ENCODE results near the gene GARIN5B. TPM values are rescaled to one million over a fixed set of nuclear protein-coding genes. Genes with fewer than 3 reads are reported as not detected.
"Not testable (repeated sequence)": the region's sequence is repeated elsewhere in the genome, so short reads cannot be mapped to it uniquely, and the experiment has no call there.

The GARIN5B gene
- not detected for total RNA-seq
- long read RNA-seq, result 0 reads

DNA sequence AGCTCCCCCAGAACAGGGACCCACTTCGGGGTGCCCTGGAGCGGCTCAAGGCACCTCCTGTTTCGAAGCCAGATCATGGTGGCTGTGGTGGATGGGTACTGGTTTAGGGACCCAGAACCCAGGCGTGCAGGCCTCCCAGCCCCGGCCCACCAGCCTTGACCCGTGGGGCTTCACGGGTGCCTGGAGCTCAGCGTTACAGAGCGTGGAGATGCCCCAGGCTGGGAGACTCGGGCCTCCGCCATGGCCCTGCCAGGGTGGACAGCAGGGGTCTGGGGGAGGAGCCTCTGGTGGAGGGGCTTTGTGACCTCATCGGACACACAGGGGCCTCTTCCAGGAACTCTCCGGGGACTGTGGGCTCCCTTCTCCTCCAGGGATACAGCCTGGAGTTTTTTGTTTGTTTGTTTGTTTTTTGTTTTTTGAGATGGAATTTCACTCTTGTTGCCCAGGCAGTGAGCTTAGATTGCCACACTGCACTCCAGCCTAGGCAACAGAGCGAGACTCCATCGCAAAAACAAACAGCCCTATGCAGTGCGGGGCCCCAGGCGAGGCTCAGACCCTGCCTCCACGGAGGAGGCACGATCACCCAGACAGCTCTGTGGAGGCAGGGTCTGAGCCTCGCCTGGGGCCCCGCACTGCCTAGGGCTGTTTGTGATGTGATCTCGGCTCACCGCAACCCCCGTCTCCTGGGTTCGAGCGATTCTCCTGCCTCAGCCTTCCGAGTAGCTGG is at the start of gene GARIN5B:
TSS of gene GARIN5B (minus strand) at position 271 of the 727 bp plus-strand sequence. CDS start at position 77, 194 bp downstream.
- ATAC-seq (no peak), DNase-seq (no peak)
- intact Hi-C loops (cut with micrococcal nuclease), result no loop called here

DNA sequence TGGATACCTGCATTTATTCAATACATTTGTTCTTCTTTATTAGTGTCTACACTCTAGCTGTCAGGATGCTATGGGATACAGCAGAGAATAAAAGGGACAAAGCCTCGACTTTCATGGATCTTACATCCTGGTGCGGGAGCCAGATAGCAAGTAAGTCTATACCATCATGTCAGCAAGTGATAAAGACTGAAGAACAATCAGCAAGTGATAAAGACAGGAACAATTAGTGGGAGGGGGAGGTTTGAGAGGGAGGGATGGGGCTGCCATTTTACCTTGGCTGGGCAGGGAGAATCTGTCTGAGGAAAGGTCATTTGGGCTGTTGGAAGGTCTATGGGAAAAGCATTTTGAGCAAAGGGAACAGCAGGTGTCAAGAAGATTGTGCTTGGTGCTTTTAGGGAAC is 47.1 kb upstream of the GARIN5B start:
- intact Hi-C loops (cut with micrococcal nuclease), result no loop called here
- DNase-seq, result no peak
- ATAC-seq, result no peak

DNA sequence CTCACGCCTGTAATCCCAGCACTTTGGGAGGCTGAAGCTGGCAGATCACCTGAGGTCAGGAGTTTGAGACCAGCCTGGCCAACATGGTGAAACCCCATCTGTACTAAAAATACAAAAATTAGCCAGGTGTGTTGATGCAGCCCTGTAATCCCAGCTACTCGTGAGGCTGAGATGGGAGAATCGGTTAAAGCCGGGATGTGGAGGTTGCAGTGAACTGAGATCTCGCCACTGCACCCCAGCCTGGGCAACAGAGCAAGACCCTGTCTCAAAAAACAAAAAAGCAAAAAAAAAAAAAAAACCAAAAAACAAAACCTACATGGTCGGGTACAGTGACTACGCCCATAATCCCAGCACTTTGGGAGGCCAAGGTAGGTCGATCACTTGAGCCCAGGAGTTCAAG is 46.1 kb upstream of the GARIN5B start:
- intact Hi-C loops (cut with micrococcal nuclease); DNase-seq; ATAC-seq: not testable (repeated sequence)

GRCh38 chr19:55408533-55408872 is 45.4 kb upstream of the GARIN5B start:
- DNase-seq (no peak), ATAC-seq (no peak)
- intact Hi-C loops (cut with micrococcal nuclease), result no loop called here

- DNase-seq (peak; percentile 99), ATAC-seq (peak; percentile 97)
- intact Hi-C loops (cut with micrococcal nuclease), result no loop called here
Measured at GRCh38 chr19:55407800-55408532, 44.9 kb upstream of the GARIN5B start.

GRCh38 chr19:55407550-55407799 is 44.4 kb upstream of the GARIN5B start, which contains the start of gene UBE2S:
Gene UBE2S (minus strand): TSS chr19:55407788. CDS start chr19:55407589, 199 bp downstream.
- not testable (repeated sequence) for ATAC-seq

DNA sequence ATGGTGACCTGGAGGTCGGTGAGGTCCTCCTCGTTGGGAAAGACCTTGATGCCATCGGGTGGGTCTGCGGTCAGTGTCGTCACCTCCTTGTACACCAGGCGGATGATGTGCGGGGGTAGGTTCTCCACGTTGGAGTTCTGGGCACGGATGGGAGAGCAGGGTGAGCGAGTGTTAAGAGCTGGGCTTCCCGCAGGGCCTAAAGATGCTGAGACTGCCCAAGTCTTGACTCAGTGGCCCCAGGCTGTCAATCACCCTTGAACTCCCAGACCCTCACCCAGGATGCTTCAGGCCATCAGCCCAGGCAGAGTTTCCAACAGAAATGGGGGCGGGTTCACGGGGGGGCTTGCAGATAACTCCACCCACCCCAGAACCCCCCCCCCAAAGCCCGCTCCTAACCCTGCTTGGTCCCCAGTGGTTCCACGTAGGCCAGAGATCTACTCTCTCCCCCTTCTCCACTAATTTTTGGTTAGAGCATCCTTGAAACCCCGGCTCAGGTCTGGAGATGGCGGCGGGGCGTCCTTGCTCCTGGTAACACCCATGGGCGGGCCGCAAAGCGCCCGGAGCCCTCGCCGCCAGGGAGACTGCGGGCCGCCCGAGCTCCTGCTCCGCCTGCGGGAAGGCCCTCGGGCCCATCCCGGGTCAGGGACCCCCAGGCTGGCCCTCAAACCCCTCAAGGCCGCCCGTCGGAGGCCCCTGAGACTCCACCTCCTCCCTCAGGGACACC is 43.9 kb upstream of the GARIN5B start:
- intact Hi-C loops (cut with micrococcal nuclease), result no loop called here
- ATAC-seq (peak; percentile 2), DNase-seq (no peak)

More at GRCh38 chr19:55407550-55407799, 44.4 kb upstream of the GARIN5B start, which contains the start of gene UBE2S:
- DNase-seq; intact Hi-C loops (cut with micrococcal nuclease): not testable (repeated sequence)

DNA sequence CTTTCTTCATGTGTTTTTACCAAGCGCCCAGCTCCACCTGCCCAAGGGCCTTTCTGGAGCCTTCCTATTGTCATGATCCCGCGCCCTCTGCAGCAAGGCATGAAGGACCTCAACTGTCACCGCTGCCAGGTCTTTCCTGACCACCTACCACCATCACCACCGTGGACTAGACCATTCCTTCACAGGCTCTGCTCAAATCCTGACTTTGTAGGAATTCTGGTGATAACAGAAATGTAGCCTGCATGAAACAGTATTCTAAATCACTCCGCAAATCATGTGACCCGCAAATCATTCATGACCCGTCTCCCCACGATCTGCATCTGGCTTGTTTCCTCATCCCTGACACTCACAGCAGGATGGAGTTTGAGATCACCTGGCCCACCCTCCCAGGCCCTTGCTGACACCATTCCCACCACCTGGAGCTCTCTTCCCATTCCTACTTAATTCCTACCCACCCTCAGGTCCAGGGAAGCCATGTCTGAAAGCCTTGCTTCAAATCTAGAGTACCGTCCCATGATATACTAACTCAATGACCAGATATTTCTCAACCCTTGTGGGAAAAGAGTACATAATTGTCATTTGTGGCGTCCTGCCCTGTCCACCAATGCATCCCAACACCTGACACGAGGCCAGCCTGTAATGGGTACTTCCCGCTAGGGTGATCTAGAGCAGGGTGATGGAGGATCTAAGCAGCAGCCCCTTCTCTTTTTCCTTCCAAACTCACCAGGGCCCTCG is 43.2 kb upstream of the GARIN5B start:
- no peak for DNase-seq
- ATAC-seq, result no peak
- intact Hi-C loops (cut with micrococcal nuclease), result no loop called here

- ATAC-seq, result no peak
- intact Hi-C loops (cut with micrococcal nuclease), result no loop called here
- DNase-seq, result no peak
Measured at GRCh38 chr19:55405638-55406037, 42.6 kb upstream of the GARIN5B start.

DNA sequence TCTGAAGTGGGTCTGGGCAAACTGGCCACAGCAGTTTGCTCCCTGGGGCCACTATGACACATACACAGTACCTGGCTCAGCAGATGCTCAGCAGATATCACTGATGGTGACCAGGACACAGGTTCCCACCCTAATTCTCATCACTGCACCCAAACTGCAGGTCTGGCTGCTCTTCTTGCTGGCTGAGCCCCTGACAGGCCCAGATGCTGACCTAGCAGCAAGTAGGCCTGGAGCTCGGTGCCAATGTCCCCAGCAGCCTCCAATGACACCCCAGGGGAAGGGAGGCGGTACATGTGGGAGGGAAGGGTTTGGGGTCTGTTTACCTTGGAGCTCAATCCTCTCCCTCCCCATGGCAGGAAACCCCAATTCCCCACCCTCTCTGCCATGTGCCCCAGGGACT is 39.4 kb upstream of the GARIN5B start:
- no peak for ATAC-seq
- intact Hi-C loops (cut with micrococcal nuclease), result no loop called here
- DNase-seq, result no peak

GRCh38 chr19:55401390-55401789 is 38.3 kb upstream of the GARIN5B start:
- ATAC-seq; intact Hi-C loops (cut with micrococcal nuclease): not testable (repeated sequence)

DNA sequence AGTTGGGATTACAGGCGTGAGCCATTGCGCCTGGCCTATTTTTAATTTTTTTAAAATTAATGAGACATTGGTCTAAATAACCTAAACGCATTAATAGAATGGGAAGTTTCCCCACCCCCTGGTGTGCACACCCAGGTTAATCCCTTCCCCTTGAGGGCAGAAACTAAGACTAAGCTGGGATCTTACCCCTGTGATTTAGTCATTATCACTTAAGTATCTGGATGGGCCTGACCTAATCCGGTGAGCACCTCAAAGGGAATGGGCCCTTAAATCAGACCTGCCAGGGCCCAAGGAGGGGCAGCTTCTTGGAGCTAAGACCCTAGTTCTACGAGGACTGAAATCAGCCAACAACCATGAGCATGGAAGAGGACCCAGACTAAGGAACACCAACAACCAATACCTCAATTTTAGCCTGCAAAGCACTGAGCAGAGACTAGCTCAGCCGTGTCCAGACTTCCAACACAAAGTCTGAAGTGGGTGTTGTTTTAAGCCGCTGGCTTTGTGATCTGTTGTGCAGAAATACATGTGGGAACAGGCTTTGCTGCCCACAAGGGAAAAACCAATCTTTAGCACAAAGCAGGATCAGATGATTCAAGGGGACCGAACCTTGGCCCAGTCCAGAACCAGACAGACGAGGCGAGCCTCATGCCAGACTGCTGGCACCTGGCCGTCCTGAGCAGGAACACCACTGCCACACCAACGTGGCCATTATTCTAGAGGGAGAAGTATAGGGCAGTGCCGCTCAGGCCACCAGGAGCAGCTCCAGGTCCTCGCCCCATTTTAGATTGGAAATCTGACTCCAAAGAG is 37.4 kb upstream of the GARIN5B start:
- ATAC-seq (no peak), DNase-seq (no peak)
- intact Hi-C loops (cut with micrococcal nuclease), result no loop called here

More at GRCh38 chr19:55401390-55401789, 38.3 kb upstream of the GARIN5B start:
- not testable (repeated sequence) for DNase-seq

DNA sequence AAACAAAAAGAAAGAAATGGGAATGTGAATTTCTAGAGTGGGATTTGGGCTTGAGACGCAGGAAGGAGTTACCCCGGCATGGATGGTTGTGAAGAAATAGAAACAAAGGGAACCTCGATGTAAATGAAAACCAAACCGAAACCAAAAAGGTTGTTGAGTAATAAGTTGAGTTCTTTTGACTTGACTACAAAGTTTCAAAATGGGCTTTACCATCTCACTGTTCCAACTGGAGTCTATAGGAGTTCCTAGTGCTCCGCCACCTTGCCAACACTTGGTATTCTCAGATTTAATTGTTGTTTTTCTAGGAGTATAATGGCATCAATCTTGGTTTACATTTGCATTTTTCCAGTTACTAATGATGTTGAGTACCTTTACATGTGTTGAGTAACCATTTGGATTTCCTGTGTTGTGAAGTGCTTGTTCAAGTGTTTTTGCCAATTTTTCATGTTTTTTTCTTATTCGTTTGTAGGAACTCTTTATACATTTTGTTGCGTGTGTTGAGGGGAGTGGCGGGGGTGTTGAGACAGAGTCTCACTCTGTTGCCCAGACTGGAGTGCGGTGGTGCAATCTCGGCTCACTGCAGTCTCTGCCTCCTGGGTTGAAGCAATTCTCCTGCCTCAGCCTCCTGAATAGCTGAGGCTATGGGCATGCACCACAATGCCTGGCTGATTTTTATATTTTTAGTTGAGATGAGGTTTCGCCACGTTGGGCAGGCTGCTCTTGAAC is 35.3 kb upstream of the GARIN5B start:
- ATAC-seq, result no peak
- no peak for DNase-seq
- intact Hi-C loops (cut with micrococcal nuclease), result no loop called here

DNA sequence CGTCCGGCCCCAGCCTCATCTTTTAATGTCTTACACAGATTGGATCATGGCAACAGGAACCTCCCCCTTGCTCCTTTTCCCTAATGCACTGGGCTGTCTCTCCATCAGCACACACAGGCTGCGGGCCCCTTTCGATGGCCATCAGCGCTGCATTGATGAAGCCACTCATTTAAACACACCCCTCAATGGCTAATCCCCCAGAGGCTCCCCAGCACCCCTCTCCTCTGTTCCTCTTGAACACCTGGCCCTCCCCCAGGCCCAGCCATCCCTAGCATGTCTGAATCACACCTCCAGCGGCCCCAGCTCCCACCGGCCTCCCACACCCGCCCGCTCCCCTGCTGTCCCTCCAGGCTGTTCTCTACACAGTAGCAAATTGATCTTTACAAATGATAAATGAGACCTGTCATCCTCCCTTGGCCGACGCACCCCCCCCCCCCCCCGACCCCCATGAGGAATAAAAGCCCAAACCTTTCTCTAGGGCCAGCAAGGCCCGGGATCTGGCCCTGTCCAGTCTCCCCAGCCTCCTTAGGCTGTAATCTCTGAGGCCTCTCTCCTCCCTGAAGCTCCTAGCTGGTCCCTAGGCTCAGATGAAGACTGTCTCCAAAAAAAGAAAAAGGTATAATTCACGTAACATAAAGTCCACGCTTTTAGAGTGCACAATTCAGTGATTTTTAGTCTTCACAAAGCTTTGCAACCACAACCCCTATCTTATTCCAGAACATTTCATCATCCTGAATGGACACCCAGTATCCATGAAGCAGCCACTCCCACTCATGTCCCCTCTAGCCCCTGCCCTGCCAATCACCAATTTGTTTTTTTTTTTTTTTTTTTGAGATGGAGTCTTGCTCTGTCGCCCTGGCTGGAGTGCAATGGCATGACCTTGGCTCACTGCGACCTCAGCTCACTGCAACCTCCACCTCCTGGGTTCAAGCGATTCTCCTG is 30.0 kb upstream of the GARIN5B start:
- ATAC-seq, result no peak
- no peak for DNase-seq
- intact Hi-C loops (cut with micrococcal nuclease), result no loop called here

GRCh38 chr19:55391702-55392615 is 28.9 kb upstream of the GARIN5B start:
- intact Hi-C loops (cut with micrococcal nuclease), result no loop called here
- no peak for ATAC-seq
- DNase-seq, result no peak

GRCh38 chr19:55391191-55391670 is 28.2 kb upstream of the GARIN5B start:
- intact Hi-C loops (cut with micrococcal nuclease), result no loop called here
- no peak for ATAC-seq
- no peak for DNase-seq
